ENCODE data around the gene CNTRL.

Gene CNTRL

DNA sequence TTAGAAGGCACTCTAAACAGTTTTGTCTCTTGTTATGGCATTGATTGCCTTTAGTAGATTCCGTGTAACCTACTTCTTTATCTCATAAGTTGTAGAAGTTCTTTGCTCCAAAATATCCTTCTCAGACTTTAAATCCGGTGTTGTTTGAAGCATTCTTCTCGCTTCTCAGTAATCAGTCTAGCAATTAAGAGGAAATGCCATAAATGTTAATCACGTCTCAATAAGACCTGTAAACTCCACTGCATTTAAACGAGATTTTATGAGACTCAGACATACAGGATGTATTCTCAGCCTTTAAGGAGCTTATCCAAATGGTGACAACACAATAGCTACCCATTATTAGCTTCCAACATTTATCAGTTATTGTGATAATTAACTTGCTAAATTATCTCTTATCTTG is 16.9 kb upstream of the CNTRL start:
- TF ChIP-seq, protein P1, sequence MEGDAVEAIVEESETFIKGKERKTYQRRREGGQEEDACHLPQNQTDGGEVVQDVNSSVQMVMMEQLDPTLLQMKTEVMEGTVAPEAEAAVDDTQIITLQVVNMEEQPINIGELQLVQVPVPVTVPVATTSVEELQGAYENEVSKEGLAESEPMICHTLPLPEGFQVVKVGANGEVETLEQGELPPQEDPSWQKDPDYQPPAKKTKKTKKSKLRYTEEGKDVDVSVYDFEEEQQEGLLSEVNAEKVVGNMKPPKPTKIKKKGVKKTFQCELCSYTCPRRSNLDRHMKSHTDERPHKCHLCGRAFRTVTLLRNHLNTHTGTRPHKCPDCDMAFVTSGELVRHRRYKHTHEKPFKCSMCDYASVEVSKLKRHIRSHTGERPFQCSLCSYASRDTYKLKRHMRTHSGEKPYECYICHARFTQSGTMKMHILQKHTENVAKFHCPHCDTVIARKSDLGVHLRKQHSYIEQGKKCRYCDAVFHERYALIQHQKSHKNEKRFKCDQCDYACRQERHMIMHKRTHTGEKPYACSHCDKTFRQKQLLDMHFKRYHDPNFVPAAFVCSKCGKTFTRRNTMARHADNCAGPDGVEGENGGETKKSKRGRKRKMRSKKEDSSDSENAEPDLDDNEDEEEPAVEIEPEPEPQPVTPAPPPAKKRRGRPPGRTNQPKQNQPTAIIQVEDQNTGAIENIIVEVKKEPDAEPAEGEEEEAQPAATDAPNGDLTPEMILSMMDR (IDR thresholded peaks at IDR 0.05; ENCODE audit: insufficient read depth, missing control alignments), result no peak
- FAIRE-seq, result peak; percentile 60
- DNase-seq (ENCODE audit: insufficient read length, low spot score), result peak; percentile 24

DNA sequence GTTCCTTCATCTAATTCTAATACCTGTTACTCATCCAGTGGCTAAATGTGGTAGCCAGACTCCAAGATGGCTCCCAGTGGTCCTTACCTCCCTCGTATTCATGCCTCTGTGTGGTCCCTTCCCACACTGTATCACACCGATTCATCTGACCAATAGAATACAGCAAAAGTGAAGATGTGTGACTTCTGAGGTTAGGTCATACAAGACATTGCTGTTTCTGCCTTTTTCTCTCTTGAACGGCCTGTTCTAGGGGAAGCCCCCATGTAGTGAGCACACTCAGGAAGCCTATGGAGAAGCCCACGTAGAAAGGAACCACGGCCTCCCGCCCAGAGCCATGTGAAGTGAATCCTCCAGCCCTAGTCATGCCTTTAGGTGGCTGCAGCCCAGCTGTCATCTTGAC is 15.2 kb upstream of the CNTRL start:
- TF ChIP-seq, protein P1 (IDR thresholded peaks at IDR 0.05; ENCODE audit: insufficient read depth, missing control alignments), result no peak
- FAIRE-seq (no peak), DNase-seq (ENCODE audit: insufficient read length, low spot score) (no peak)

DNA sequence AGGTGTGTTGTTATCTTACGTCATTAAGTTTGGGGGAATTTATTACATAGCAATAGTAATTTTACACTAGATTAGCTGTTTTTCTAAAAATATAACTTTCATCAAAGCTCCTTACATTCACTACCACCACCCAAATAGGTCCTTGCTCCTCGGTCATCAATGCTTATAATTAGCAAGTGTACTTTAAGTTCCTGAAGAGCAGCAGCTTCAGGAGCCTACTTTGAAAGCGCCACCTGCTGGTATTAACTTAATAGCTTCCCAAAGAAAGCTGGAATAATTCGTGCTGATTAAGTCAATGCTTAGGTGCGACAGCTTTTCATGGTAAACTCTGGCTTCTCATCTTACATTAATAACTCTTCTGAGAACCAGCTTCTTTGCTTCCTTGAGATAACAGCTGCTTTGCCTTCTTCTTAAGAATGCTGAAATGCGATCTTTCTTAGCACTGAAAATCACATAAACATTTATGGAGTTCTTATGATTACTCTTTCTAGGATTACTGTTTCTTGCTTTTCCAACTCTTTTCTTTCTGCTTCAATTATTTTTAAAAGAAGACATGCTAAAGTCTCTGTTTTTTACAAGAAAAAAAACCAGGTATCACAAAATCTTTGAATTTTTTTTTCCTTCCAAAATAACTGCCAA is 14.6 kb upstream of the CNTRL start:
- TF ChIP-seq, protein P1 (IDR thresholded peaks at IDR 0.05; ENCODE audit: insufficient read depth, missing control alignments), result peak; percentile 85
- DNase-seq (ENCODE audit: insufficient read length, low spot score), result peak; percentile 32
- FAIRE-seq, result peak; percentile 92

DNA sequence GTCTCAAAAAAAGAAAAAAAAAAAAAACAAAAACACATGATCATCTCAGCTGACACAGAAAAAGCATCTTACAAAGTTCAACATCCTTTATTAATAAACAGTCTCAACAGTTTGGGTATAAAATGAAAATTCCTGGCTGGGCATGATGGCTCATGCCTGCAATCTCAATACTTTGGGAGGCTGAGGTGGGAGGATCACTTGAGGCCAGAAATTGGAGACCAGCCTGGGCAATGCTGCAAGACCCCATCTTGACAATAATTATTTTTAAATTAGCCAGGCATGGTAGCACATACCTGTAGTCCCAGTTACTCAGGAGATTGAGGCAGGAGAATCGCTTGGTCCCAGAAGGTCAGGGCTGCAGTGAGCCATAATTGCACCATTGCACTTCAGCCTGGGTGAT is 7.9 kb upstream of the CNTRL start:
- TF ChIP-seq, protein P1 (IDR thresholded peaks at IDR 0.05; ENCODE audit: insufficient read depth, missing control alignments), result no peak
- FAIRE-seq (no peak), DNase-seq (ENCODE audit: insufficient read length, low spot score) (no peak)

DNA sequence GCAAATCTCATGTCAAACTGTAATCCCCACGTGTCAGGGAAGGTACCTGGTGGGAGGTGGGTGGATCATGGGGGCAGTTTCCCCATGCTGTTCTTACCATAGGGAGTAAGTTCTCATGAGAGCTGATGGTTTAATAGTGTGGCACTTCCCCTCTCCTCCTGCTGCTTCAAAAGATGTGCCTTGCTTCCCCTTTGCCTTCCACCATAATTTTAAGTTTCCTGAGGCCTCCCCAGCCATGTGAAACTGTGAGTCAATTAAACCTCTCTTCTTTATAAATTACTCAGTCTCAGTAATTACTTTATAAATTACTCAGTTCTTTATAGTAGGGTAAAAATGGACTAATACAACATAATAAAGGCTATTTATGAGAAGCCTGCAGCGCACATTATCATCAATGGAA is 7.1 kb upstream of the CNTRL start:
- TF ChIP-seq, protein P1 (IDR thresholded peaks at IDR 0.05; ENCODE audit: insufficient read depth, missing control alignments), result no peak
- FAIRE-seq, result no peak
- no peak for DNase-seq (ENCODE audit: insufficient read length, low spot score)

DNA sequence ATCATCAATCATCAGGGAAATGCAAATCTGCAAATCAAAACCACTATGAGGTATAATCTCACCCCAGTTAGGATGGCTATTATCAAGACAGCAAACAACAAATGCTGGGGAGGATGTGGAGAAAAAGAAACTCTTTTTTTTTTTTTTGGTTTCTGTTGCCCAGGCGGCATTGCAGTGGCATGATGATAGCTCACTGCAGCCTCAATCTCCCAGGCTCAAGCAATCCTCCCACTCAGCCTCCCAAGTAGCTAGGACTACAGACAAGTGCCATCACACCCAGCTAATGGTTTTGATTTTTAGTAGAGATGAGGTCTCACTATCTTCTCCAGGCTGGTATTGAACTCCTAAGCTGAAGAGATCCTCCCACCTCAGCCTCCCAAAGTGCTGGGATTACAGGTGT is 5.4 kb upstream of the CNTRL start:
- FAIRE-seq, result no peak
- TF ChIP-seq, protein P1 (IDR thresholded peaks at IDR 0.05; ENCODE audit: insufficient read depth, missing control alignments), result no peak

DNA sequence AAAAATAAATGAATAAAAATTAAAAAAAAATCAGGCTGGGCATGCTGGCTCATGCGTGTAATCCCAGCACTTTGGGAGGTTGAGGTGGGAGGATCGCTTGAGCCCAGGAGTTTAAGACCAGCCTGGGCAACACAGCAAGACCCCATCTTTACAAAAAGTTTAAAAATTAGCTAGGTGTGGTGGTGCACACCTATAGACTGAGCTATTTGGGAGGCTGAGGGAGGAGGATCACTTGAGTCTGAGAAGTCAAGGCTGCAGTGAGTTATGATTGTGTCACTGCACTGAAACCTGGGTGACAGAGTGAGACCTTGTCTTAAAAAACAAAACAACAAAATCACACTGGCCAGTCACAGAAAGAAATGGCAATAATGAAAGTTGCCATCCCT is 3.4 kb upstream of the CNTRL start:
- DNase-seq (ENCODE audit: insufficient read length, low spot score), result no peak
- no peak for FAIRE-seq
- TF ChIP-seq, protein P1 (IDR thresholded peaks at IDR 0.05; ENCODE audit: insufficient read depth, missing control alignments), result no peak

More for the DNA sequence above, 5.4 kb upstream of the CNTRL start:
- no peak for DNase-seq (ENCODE audit: insufficient read length, low spot score)

All from D721Med (cell line).